Psoas muscle (tissue), 8 donors: Measurements from ENCODE around the gene HCLS1. TPM values are rescaled to one million over a fixed set of nuclear protein-coding genes. Genes with fewer than 3 reads are reported as not detected.

Experiments used
- ATAC-seq, 4 donors: fragments of 200-7000 bp; cut with Tn5 transposase; one replicate each; pipeline ENCODE4 v1.9.1; 2020; ENCODE audit warnings: moderate library complexity in 3 of 4, mild to moderate bottlenecking in 2 of 4
- DNase-seq, 2 donors: peaks; one replicate each; pipeline ENCODE4 v3.0.0-alpha.2; 2020
- H3K27ac ChIP-seq: fragments of 200-600 bp; one replicate; pipeline ENCODE4 v1.8.0; 2022
- H3K27me3 ChIP-seq, 3 donors: fragments of 200-600 bp in 1 of 3; one replicate each; pipeline versions ENCODE4 v1.6.1 to v1.8.0; 2013 to 2022; ENCODE audit warnings: low read length in 2 of 3, mild to moderate bottlenecking in 2 of 3, moderate library complexity in 1 of 3; ENCODE audit not compliant: insufficient read depth in 3 of 3
- H3K36me3 ChIP-seq, 2 donors: fragments of 200-600 bp in 1 of 2; one replicate each; pipeline versions ENCODE4 v1.6.1 to v1.8.0; 2013 to 2022; ENCODE audit warnings: low read depth in 1 of 2, mild to moderate bottlenecking in 1 of 2, moderate library complexity in 1 of 2; ENCODE audit not compliant: insufficient read depth in 1 of 2
- H3K4me1 ChIP-seq: fragments of 200-600 bp; one replicate; pipeline ENCODE4 v1.8.0; 2022
- H3K4me3 ChIP-seq: fragments of 200-600 bp; one replicate; pipeline ENCODE4 v1.8.0; 2022; ENCODE audit warnings: mild to moderate bottlenecking
- H3K9me3 ChIP-seq: fragments of 200-600 bp; one replicate; pipeline ENCODE4 v1.8.0; 2022
- CTCF ChIP-seq: fragments of 200-600 bp; IDR thresholded peaks from one replicate; pipeline ENCODE4 v1.8.0; 2022; ENCODE audit warnings: antibody characterized with exemption
- WGBS, 3 donors: extraction: QIAGEN DNeasy Blood & Tissue Kit; methylation state at CpG; one replicate each; pipeline versions ENCODE4 v1.1.6 to v1.1.7; 2013; 5-methylcytosine and 5-hydroxymethylcytosine counted together
- intact Hi-C, 2 donors: fragments of 100-400 bp; cut with DNase I; formaldehyde crosslinking; loops; one replicate each; pipeline versions ENCODE4 v1.11.0 to v1.14.2; 2022
- polyA plus RNA-seq, 3 donors: library from polyadenylated mRNA; stranded (reverse); fragments of 200-250 nt; gene quantifications; one replicate each; pipeline ENCODE4 v1.2.3, GENCODE V29; 2013
- total RNA-seq, 4 donors: library from RNA; stranded (reverse); fragmentation: NEBNext Ultra II Directional in 2 of 4; extraction: Animal tissue kit (Norgen Biotek cat#: 25700) in 2 of 4; gene quantifications; one replicate each; pipeline versions ENCODE4 v1.2.1 to v1.2.4, GENCODE V29; 2021 to 2023
- donor health status: healthy with polysubstance abuse.
- donor health status: DM: no; HTN: no; CAD: no; lungs with moderate emphysema.
- donor health status: Bipolar disorder and iron deficiency.
- donor health status: healthy.
- donor health status: DM: yes; HTN: yes; CAD: no.
- donor health status: DM: no; HTN: no; CAD: no.
- donor health status: DM: no; HTN: no; CAD: no.
- donor health status: DM: yes; HTN: yes; CAD: no.

The HCLS1 gene
- total and polyA plus RNA-seq, 7 donors = 2.8 to 9.9 (median 6.9) TPM

GRCh38 chr3:121667333-121667732 is 6.6 kb upstream of the HCLS1 start:
- intact Hi-C loops = no loop called here
- Histone ChIP-seq H3K4me3 (no peak overlapping the region), H3K4me1 (no peaks in the 10 kb centered on the region), H3K36me3 (peaks cover 14 to 87% of the 10 kb centered on the region in 2 donors), H3K27me3 (no peaks in the 10 kb centered on the region), H3K9me3 (no peaks in the 10 kb centered on the region), H3K27ac (no peak overlapping the region)
- WGBS, 3 donors = 85 to 91% (median 88%) methylated on average over 4 of the region's 4 CpGs
- no peak for ATAC-seq
- DNase-seq = no peak
- no peak for TF ChIP-seq CTCF

GRCh38 chr3:121665488-121665887 is 4.8 kb upstream of the HCLS1 start:
- no peak overlapping the region for H3K27ac ChIP-seq
- peaks cover 14 to 71% of the 10 kb centered on the region in 2 donors for H3K36me3 ChIP-seq
- no peak for TF ChIP-seq CTCF
- H3K27me3 ChIP-seq = no peaks in the 10 kb centered on the region
- no peak overlapping the region for H3K4me3 ChIP-seq
- intact Hi-C loops = no loop called here
- DNase-seq (no peak), ATAC-seq (no peak)
- H3K9me3 ChIP-seq = no peaks in the 10 kb centered on the region
- 65 to 89% (median 65%) methylated on average over 2 of the region's 2 CpGs for WGBS, 3 donors
- H3K4me1 ChIP-seq = no peaks in the 10 kb centered on the region

- no peak overlapping the region for H3K27ac ChIP-seq
- 36 to 58% (median 42%) methylated on average over 2 of the region's 2 CpGs for WGBS, 3 donors
- H3K9me3 ChIP-seq = no peaks in the 10 kb centered on the region
- H3K27me3 ChIP-seq = no peaks in the 10 kb centered on the region
- ATAC-seq = peak in 3 of 4 donors; percentile 45 to 80 (median 73)
- H3K4me1 ChIP-seq = no peaks in the 10 kb centered on the region
- intact Hi-C loops = no loop called here
- H3K36me3 ChIP-seq = peaks cover 6 to 53% of the 10 kb centered on the region in 2 donors
- DNase-seq = no peak
- no peak overlapping the region for H3K4me3 ChIP-seq
- no peak for TF ChIP-seq CTCF
Measured at GRCh38 chr3:121663171-121663847, 2.6 kb upstream of the HCLS1 start.

GRCh38 chr3:121662742-121663141 is 2.0 kb upstream of the HCLS1 start:
- no peak overlapping the region for H3K27ac ChIP-seq

More at GRCh38 chr3:121662742-121663141, 2.0 kb upstream of the HCLS1 start:
- Histone ChIP-seq H3K27me3 (no peaks in the 10 kb centered on the region), H3K36me3 (peaks cover 6 to 47% of the 10 kb centered on the region in 2 donors), H3K9me3 (no peaks in the 10 kb centered on the region), H3K4me3 (no peak overlapping the region), H3K4me1 (no peaks in the 10 kb centered on the region)
- ATAC-seq (peak in 1 of 4 donors; percentile 4), DNase-seq (no peak)
- intact Hi-C loops = no loop called here
- no peak for TF ChIP-seq CTCF
